Endothelial cell of umbilical vein (primary cell): Measurements from ENCODE around the gene CLEC18B. TPM values are rescaled to one million over a fixed set of nuclear protein-coding genes. Genes with fewer than 3 reads are reported as not detected.

Source experiments
- BruUV-seq: library from RNA; stranded (reverse); fragments of 400-500 nt; replicated peaks from 2 replicates; lab custom pipeline; 2021; lab: Mats Ljungman, UMichigan
- CTCF ChIA-PET: fragments of 300-600, 350-600 bp; sonication (Branson Sonifier 250); formaldehyde crosslinking; loops from one replicate; lab custom pipeline; 2021; ENCODE audit warnings: antibody characterized with exemption, inconsistent platforms; lab: Charles Lee
- POLR2A ChIA-PET: fragments of 300-600, 350-600 bp; sonication (Branson Sonifier 250); formaldehyde crosslinking; loops from one replicate; lab custom pipeline; 2021; ENCODE audit warnings: antibody characterized with exemption, inconsistent platforms; lab: Charles Lee
- DNase-seq: peaks from one replicate; pipeline ENCODE4 v3.0.0-alpha.2; 2011; ENCODE audit warnings: low read depth, low spot score
- FAIRE-seq: peaks from 2 replicates; lab custom pipeline; 2011; peaks lifted over from hg19 to GRCh38; lab: Jason Lieb, UNC
- H2AFZ ChIP-seq: 2 replicates; pipeline ENCODE4 v1.6.0; 2012; ENCODE audit warnings: low read depth, low read length, control low read depth, inconsistent platforms
- H3K27ac ChIP-seq: 2 replicates; pipeline ENCODE4 v1.5.1; 2011; ENCODE audit warnings: low read depth, mild to moderate bottlenecking, control low read depth, low read length, moderate library complexity; ENCODE audit not compliant: insufficient read depth
- H3K27me3 ChIP-seq, 2 experiments: 2 replicates each; pipeline versions ENCODE4 v1.6.0 to v1.6.1; 2011; ENCODE audit warnings: low read length in 2 of 2, mixed read lengths in 1 of 2; ENCODE audit not compliant: control insufficient read depth in 2 of 2, insufficient read depth in 2 of 2
- H3K36me3 ChIP-seq, 2 experiments: 2 replicates in 1 of 2; 3 replicates in 1 of 2; pipeline ENCODE4 v1.5.1; 2011; ENCODE audit warnings: low read length in 2 of 2, mild to moderate bottlenecking in 1 of 2, moderate library complexity in 1 of 2; ENCODE audit not compliant: control insufficient read depth in 2 of 2, insufficient read depth in 2 of 2; ENCODE audit errors: extremely low read depth in 1 of 2
- H3K4me1 ChIP-seq: 3 replicates; pipeline ENCODE4 v1.5.1; 2011; ENCODE audit warnings: mild to moderate bottlenecking, low read length; ENCODE audit not compliant: control insufficient read depth, insufficient read depth; ENCODE audit errors: extremely low read depth
- H3K4me2 ChIP-seq: 2 replicates; pipeline ENCODE4 v1.6.1; 2011; ENCODE audit warnings: low read length, control low read depth, mixed read lengths; ENCODE audit not compliant: insufficient read depth
- H3K4me3 ChIP-seq, 3 experiments: fragments of 200-600 bp in 1 of 3; sonication (generic), shearing (Covaris generic) in 1 of 3; replicated peaks in 1 of 3; 2 replicates each; pipeline ENCODE4 v1.5.1; 2011 to 2016; ENCODE audit warnings: control low read depth in 3 of 3, low read length in 3 of 3, mild to moderate bottlenecking in 2 of 3, inconsistent platforms in 1 of 3, low read depth in 1 of 3, moderate library complexity in 1 of 3; ENCODE audit not compliant: insufficient read depth in 1 of 3
- H3K79me2 ChIP-seq: 2 replicates; pipeline ENCODE4 v1.6.0; 2012; ENCODE audit warnings: low read length, inconsistent platforms; ENCODE audit not compliant: control insufficient read depth, insufficient read depth
- H3K9ac ChIP-seq: replicated peaks from 2 replicates; pipeline ENCODE3; 2011; ENCODE audit warnings: low read length, control low read depth; ENCODE audit not compliant: insufficient read depth; ENCODE audit errors: extremely low read depth
- H3K9me1 ChIP-seq: replicated peaks from 3 replicates; pipeline ENCODE4 v1.6.0; 2011; ENCODE audit warnings: mild to moderate bottlenecking, low read length; ENCODE audit not compliant: control insufficient read depth, insufficient read depth; ENCODE audit errors: extremely low read depth
- H3K9me3 ChIP-seq: replicated peaks from 2 replicates; pipeline ENCODE4 v1.5.1; 2012; ENCODE audit warnings: low read length, inconsistent platforms; ENCODE audit not compliant: control insufficient read depth, insufficient read depth
- H4K20me1 ChIP-seq: replicated peaks from 2 replicates; pipeline ENCODE3; 2011; ENCODE audit warnings: mild to moderate bottlenecking, low read length; ENCODE audit not compliant: control insufficient read depth, insufficient read depth; ENCODE audit errors: extremely low read depth
- CTCF ChIP-seq, 2 donors: IDR thresholded peaks; 1 replicate in 1 of 2; 2 replicates in 1 of 2; pipeline ENCODE4 v1.5.1; 2011; ENCODE audit warnings: low read length in 2 of 2, mild to moderate bottlenecking in 2 of 2, moderate library complexity in 2 of 2, control low read depth in 1 of 2, inconsistent platforms in 1 of 2, low read depth in 1 of 2; ENCODE audit not compliant: insufficient read depth in 1 of 2; ENCODE audit errors: extremely low read depth in 1 of 2
- EZH2 ChIP-seq: IDR thresholded peaks from 2 replicates; pipeline ENCODE4 v1.6.1; 2012; ENCODE audit warnings: borderline replicate concordance, low read depth, mild to moderate bottlenecking, moderate library complexity, low read length, inconsistent platforms; ENCODE audit not compliant: severe bottlenecking
- FOS ChIP-seq: IDR thresholded peaks from 2 replicates; pipeline ENCODE4 v1.6.1; 2011; ENCODE audit warnings: mild to moderate bottlenecking, low read length, moderate library complexity, borderline replicate concordance; ENCODE audit not compliant: insufficient read depth
- GATA2 ChIP-seq: IDR thresholded peaks from 2 replicates; pipeline ENCODE4 v1.7.0; 2011; ENCODE audit warnings: low read depth, mild to moderate bottlenecking, moderate library complexity, mixed read lengths, low read length; ENCODE audit not compliant: insufficient read length, insufficient read depth
- JUN ChIP-seq: IDR thresholded peaks from 2 replicates; pipeline ENCODE4 v1.6.1; 2011; ENCODE audit warnings: borderline replicate concordance, low read depth; ENCODE audit not compliant: insufficient read length, insufficient read depth
- MAX ChIP-seq: IDR thresholded peaks from 2 replicates; pipeline ENCODE4 v1.6.1; 2011; ENCODE audit not compliant: insufficient read depth, insufficient read length
- MYC ChIP-seq: IDR thresholded peaks from one replicate; pipeline ENCODE4 v1.6.1; 2011; ENCODE audit warnings: mild to moderate bottlenecking, low read depth, low read length
- POLR2A ChIP-seq: IDR thresholded peaks from 2 replicates; pipeline ENCODE4 v1.6.1; 2012; ENCODE audit warnings: low read depth, mild to moderate bottlenecking, control low read depth, low read length
- POLR2AphosphoS5 ChIP-seq: IDR thresholded peaks from 2 replicates; pipeline ENCODE4 v1.6.1; 2012; ENCODE audit warnings: low read depth, mild to moderate bottlenecking, control low read depth, low read length, moderate library complexity; ENCODE audit not compliant: insufficient read depth
- dilution Hi-C: fragments of 300-500 bp; cut with MboI; formaldehyde crosslinking; loops from one replicate; pipeline ENCODE4 v1.15.0; 2019; ENCODE audit warnings: low sequenced_read_pairs; ENCODE audit not compliant: extremely low pct_ligation_motif_present
- intact Hi-C: fragments of 100-400 bp; cut with micrococcal nuclease; formaldehyde crosslinking; loops from one replicate; pipeline ENCODE4 v1.10.0; 2022
- polyA plus RNA-seq, 4 experiments: library from polyadenylated mRNA; depleted of rRNA in 3 of 4; stranded (reverse) in 3 of 4; unstranded in 1 of 4; fragments of >200 nt; gene quantifications; 2 replicates each; pipeline versions ENCODE4 v1.2.1 to v1.2.3, GENCODE V29; 2011 to 2012; ENCODE audit warnings: missing spikeins in 1 of 4
- total RNA-seq: library from RNA; stranded (reverse); gene quantifications from 2 replicates; pipeline ENCODE4 v1.2.3, GENCODE V29; 2021

The CLEC18B gene
- total and polyA plus RNA-seq, 2 donors (not counting 3 experiments of a cell fraction or from before 2014, with no cell fraction given) = 0.49 TPM; not detected in 1

DNA sequence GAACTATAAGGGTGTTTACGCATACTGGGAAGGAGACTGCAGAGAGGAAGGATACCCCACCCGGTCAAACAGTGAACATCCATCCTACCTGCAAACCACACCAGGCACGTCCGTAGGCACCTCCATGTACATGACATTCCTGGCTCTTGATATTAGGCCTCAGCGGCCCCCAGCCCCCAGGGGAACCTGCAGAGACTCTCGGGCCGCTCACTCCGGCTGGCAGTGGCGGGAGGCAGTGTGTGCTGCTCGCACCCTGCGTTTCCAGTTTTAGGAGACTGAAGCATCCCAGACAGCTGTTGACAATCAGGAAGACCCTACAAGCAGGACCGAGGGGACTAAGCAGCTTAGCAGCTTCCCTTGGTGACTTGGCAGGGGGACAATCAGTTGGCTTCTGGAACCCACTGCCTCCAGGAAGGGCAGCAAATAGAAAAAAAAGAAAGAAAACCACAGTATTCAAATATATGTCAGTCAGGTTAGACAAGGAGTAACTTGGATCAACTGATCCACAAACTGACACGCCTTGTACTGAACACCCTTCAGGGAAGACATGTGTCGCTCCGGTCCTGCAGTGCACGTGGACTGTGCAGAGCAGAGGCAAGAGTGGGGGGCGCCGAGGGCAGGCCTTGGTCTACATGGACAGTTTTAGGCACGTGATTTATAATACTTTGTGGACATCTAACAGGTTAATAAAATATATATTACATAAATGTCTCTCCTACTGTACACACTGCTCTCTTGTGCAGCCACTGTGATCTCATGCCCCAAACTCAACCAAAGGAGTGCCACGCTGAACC is 29.9 kb upstream of the CLEC18B start:
- Histone ChIP-seq H3K79me2 (no peaks in the 10 kb centered on the region), H3K9ac (no peak overlapping the region), H2AFZ (no peak overlapping the region), H3K4me2 (no peak overlapping the region), H3K27me3 (no peaks in the 10 kb centered on the region), H3K9me3 (no peaks in the 10 kb centered on the region), H3K4me3 (no peak overlapping the region), H3K9me1 (no peaks in the 10 kb centered on the region), H3K4me1 (peaks cover 49% of the 10 kb centered on the region), H3K36me3 (peaks cover 0 to 22% of the 10 kb centered on the region in 2 experiments), H3K27ac (no peak overlapping the region), H4K20me1 (no peaks in the 10 kb centered on the region)
- TF ChIP-seq POLR2AphosphoS5 = no peak
- no peak for TF ChIP-seq JUN
- TF ChIP-seq FOS = no peak
- TF ChIP-seq MAX = no peak
- TF ChIP-seq CTCF (IDR thresholded peaks at IDR 0.05; ENCODE audit: extremely low read depth in 1 of 2, insufficient read depth in 1 of 2, low read depth in 1 of 2, low read length in 2 of 2) = no peak
- TF ChIP-seq MYC = no peak
- no peak for TF ChIP-seq POLR2A
- no peak for TF ChIP-seq EZH2
- no peak for TF ChIP-seq GATA2
- dilution Hi-C loops = no loop called here
- no peak for FAIRE-seq
- no TSS peak for BruUV-seq
- intact Hi-C loops = no loop called here
- ChIA-PET POLR2A (no interaction called here), CTCF (interaction anchor here (1.6 kb wide), 1 partner anchor 20 kb away, joined by 4 read pairs; no protein-coding TSS in a partner anchor)
- DNase-seq = no peak
